Vagina (tissue), 2 donors: Measurements from ENCODE around the gene MR1. TPM values are rescaled to one million over a fixed set of nuclear protein-coding genes. Genes with fewer than 3 reads are reported as not detected.
A peak's percentile ranks its signal among the peaks of the same experiment; 100 is the strongest.

Source experiments
- DNase-seq, 2 donors: peaks; one replicate each; pipeline ENCODE4 v3.0.0-alpha.2; 2017; ENCODE audit errors: extremely low spot score in 2 of 2
- H3K27ac ChIP-seq: fragments of 200-600 bp; sonication (generic); one replicate; pipeline ENCODE4 v1.5.1; 2019
- H3K27me3 ChIP-seq: fragments of 200-600 bp; sonication (generic); one replicate; pipeline ENCODE4 v1.5.1; 2019
- H3K36me3 ChIP-seq, 2 donors: fragments of 200-600 bp; sonication (generic); one replicate each; pipeline ENCODE4 v1.5.1; 2017 to 2019
- H3K4me1 ChIP-seq: fragments of 200-600 bp; sonication (generic); one replicate; pipeline ENCODE4 v1.5.1; 2019
- H3K4me3 ChIP-seq, 2 donors: fragments of 200-600 bp; sonication (generic); 1 replicate in 1 of 2; 2 replicates in 1 of 2; pipeline ENCODE4 v1.5.1; 2016 to 2019
- H3K9me3 ChIP-seq: fragments of 200-600 bp; sonication (generic); one replicate; pipeline ENCODE4 v1.5.1; 2019
- POLR2A ChIP-seq, 2 donors: fragments of 450-650 bp; IDR thresholded peaks; one replicate each; pipeline ENCODE4 v1.6.1; 2017; ENCODE audit warnings: antibody characterized with exemption in 2 of 2, mild to moderate bottlenecking in 2 of 2, moderate library complexity in 2 of 2
- POLR2AphosphoS5 ChIP-seq, 2 donors: sonication (generic); formaldehyde crosslinking; IDR thresholded peaks; one replicate each; pipeline ENCODE4 v1.9.0; 2017; ENCODE audit warnings: antibody characterized with exemption in 2 of 2, mild to moderate bottlenecking in 2 of 2, low read depth in 1 of 2; ENCODE audit not compliant: insufficient read depth in 1 of 2
- intact Hi-C: fragments of 100-400 bp; cut with DNase I; formaldehyde crosslinking; loops from one replicate; pipeline ENCODE4 v1.15.1; 2023
- total RNA-seq: library from RNA; depleted of rRNA; stranded (reverse); fragments of >200 nt; gene quantifications from one replicate; pipeline ENCODE4 v1.2.3, GENCODE V29; 2016
- TF ChIP-seq, protein P1 (sequence below), 3 experiments: fragments of 450-650 bp in 2 of 3; fragments of 200-600 bp in 1 of 3; sonication (generic) in 1 of 3; IDR thresholded peaks; one replicate each; pipeline ENCODE4 v1.5.1; 2017 to 2019; ENCODE audit warnings: antibody characterized with exemption in 3 of 3, mild to moderate bottlenecking in 2 of 3, moderate library complexity in 2 of 3

MR1 gene
- total RNA-seq, 1 donor from 2014 or later, result 12.8 TPM

- intact Hi-C loops, result loop anchor here (2.0 kb wide), 2 partner anchors 16 to 54 kb away; no protein-coding TSS in a partner anchor
- H3K4me1 ChIP-seq, result peaks cover 30% of the 10 kb centered on the region
- peak within 1 kb of the TSS; percentile 71 to 77 for H3K4me3 ChIP-seq
- DNase-seq, result peak; percentile 98 to 99
- H3K9me3 ChIP-seq, result no peaks in the 10 kb centered on the region
- H3K36me3 ChIP-seq, result peaks cover 0 to 6% of the 10 kb centered on the region in 2 donors
- TF ChIP-seq, protein P1, sequence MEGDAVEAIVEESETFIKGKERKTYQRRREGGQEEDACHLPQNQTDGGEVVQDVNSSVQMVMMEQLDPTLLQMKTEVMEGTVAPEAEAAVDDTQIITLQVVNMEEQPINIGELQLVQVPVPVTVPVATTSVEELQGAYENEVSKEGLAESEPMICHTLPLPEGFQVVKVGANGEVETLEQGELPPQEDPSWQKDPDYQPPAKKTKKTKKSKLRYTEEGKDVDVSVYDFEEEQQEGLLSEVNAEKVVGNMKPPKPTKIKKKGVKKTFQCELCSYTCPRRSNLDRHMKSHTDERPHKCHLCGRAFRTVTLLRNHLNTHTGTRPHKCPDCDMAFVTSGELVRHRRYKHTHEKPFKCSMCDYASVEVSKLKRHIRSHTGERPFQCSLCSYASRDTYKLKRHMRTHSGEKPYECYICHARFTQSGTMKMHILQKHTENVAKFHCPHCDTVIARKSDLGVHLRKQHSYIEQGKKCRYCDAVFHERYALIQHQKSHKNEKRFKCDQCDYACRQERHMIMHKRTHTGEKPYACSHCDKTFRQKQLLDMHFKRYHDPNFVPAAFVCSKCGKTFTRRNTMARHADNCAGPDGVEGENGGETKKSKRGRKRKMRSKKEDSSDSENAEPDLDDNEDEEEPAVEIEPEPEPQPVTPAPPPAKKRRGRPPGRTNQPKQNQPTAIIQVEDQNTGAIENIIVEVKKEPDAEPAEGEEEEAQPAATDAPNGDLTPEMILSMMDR (IDR thresholded peaks at IDR 0.05), result peak in 1 of 3 experiments; percentile 8
- TF ChIP-seq POLR2A (IDR thresholded peaks at IDR 0.05) (peak; percentile 90 to 100), POLR2AphosphoS5 (IDR thresholded peaks at IDR 0.05; ENCODE audit: insufficient read depth in 1 of 2, low read depth in 1 of 2) (peak; percentile 95 to 100)
- no peaks in the 10 kb centered on the region for H3K27me3 ChIP-seq
- H3K27ac ChIP-seq, result peak within 1 kb of the TSS; percentile 93
Observed at GRCh38 chr1:181088079-181089016, 54.6 kb downstream of the MR1 start, which contains the start of gene IER5. IER5 (plus strand) TSS chr1:181088700; CDS start chr1:181088903, 203 bp downstream.

DNA sequence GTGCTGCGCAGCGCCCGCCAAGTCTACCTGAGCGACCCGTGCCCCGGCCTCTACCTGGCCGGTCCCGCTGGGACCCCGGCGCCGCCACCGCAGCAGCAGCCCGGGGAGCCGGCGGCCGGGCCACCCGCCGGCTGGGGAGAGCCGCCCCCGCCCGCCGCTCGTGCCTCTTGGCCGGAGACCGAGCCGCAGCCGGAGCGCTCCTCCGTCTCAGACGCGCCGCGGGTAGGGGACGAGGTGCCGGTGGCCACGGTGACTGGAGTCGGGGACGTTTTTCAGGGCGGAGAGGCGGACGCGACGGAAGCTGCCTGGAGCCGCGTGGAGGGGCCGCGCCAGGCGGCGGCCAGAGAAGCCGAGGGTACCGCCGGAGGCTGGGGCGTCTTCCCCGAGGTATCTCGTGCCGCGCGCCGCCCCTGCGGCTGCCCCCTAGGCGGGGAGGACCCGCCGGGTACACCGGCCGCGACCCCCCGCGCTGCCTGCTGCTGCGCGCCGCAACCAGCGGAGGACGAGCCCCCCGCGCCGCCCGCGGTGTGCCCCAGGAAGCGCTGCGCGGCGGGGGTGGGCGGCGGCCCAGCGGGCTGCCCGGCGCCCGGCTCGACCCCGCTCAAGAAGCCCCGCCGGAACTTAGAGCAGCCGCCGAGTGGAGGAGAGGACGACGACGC, 55.4 kb downstream of the MR1 start:
- H3K27me3 ChIP-seq, result no peaks in the 10 kb centered on the region
- H3K36me3 ChIP-seq, result peaks cover 0 to 6% of the 10 kb centered on the region in 2 donors
- H3K4me1 ChIP-seq, result peaks cover 32% of the 10 kb centered on the region
- intact Hi-C loops, result loop anchor here (2.0 kb wide), 2 partner anchors 16 to 54 kb away; no protein-coding TSS in a partner anchor
- peak overlapping the region; percentile 71 to 77 for H3K4me3 ChIP-seq
- no peak for DNase-seq
- TF ChIP-seq POLR2AphosphoS5 (IDR thresholded peaks at IDR 0.05; ENCODE audit: insufficient read depth in 1 of 2, low read depth in 1 of 2) (no peak), POLR2A (IDR thresholded peaks at IDR 0.05) (no peak)
- TF ChIP-seq, protein P1 (IDR thresholded peaks at IDR 0.05), result no peak
- H3K27ac ChIP-seq, result peak overlapping the region; percentile 93
- H3K9me3 ChIP-seq, result no peaks in the 10 kb centered on the region

DNA sequence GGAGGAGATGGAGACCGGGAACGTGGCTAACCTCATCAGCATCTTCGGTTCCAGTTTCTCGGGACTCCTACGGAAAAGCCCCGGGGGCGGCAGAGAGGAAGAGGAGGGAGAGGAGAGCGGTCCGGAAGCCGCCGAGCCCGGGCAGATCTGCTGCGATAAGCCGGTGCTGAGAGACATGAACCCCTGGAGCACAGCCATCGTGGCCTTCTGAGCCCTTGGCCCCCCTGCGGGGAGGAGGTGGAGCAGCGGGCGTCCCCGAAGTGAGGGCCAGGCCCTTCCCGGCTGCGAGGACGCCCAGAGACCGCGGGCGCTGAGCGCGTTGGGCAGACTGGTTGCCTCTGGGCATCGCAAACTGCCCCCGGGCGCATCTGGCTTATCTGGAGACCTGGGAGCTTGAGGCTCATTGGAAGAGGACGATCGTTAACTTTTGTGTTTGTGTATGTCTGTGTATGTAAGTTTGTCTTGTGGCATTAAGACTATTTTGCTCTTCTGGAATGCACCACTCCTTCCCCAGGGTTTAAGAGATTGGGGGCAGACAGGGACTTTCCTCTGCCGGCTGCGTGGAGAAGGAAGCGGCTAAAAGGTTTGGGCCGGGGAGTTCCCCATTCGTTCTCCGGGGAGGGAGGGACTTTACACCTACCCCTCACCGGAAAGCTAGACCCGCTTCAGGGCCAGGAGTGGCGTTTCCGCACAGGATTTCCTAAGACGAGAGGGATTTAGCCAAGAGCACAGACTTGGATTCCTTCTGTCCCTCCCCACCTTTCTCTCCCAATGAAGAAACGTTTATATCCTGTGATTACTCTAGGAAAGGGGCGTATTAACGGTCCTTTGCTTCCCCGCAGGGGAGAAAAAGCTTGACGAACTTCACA, 56.1 kb downstream of the MR1 start:
- Histone ChIP-seq H3K36me3 (peaks cover 0 to 6% of the 10 kb centered on the region in 2 donors), H3K4me1 (peaks cover 38% of the 10 kb centered on the region), H3K27ac (peak overlapping the region; percentile 93), H3K27me3 (no peaks in the 10 kb centered on the region), H3K4me3 (peak overlapping the region; percentile 71 to 77), H3K9me3 (no peaks in the 10 kb centered on the region)
- intact Hi-C loops, result loop anchor here (2.0 to 5.0 kb wide), 3 partner anchors 15 to 58 kb away; partner anchors contain the start of gene MR1
- TF ChIP-seq, protein P1 (IDR thresholded peaks at IDR 0.05), result no peak
- peak; percentile 10 to 90 for TF ChIP-seq POLR2AphosphoS5 (IDR thresholded peaks at IDR 0.05; ENCODE audit: insufficient read depth in 1 of 2, low read depth in 1 of 2)
- peak in 1 of 2 donors; percentile 21 for TF ChIP-seq POLR2A (IDR thresholded peaks at IDR 0.05)
- no peak for DNase-seq

GRCh38 chr1:181090641-181091126, 56.9 kb downstream of the MR1 start:
- H3K4me3 ChIP-seq, result peak overlapping the region; percentile 71 to 77
- no peaks in the 10 kb centered on the region for H3K9me3 ChIP-seq
- intact Hi-C loops, result loop anchor here (5.0 kb wide), 1 partner anchor 58 kb away; the partner anchor contains the start of gene MR1
- no peak for DNase-seq
- H3K27me3 ChIP-seq, result no peaks in the 10 kb centered on the region
- peaks cover 0 to 6% of the 10 kb centered on the region in 2 donors for H3K36me3 ChIP-seq
- H3K4me1 ChIP-seq, result peaks cover 46% of the 10 kb centered on the region
- TF ChIP-seq, protein P1 (IDR thresholded peaks at IDR 0.05), result no peak
- peak in 1 of 2 donors; percentile 7 for TF ChIP-seq POLR2AphosphoS5 (IDR thresholded peaks at IDR 0.05; ENCODE audit: insufficient read depth in 1 of 2, low read depth in 1 of 2)
- H3K27ac ChIP-seq, result peak overlapping the region; percentile 93
